K562 (cell line): Measurements from ENCODE around the gene ELF3. TPM values are rescaled to one million over a fixed set of nuclear protein-coding genes. Genes with fewer than 3 reads are reported as not detected.

Source experiments
- BCLAF1 ChIP-seq, 2 experiments: fragments of 450-650 bp in 1 of 2; IDR thresholded peaks; 2 replicates each; pipeline ENCODE4 v1.6.1; 2011 to 2017; ENCODE audit warnings: low read depth in 2 of 2, antibody characterized with exemption in 1 of 2, borderline replicate concordance in 1 of 2, low read length in 1 of 2, mild to moderate bottlenecking in 1 of 2, mixed read lengths in 1 of 2; ENCODE audit not compliant: control insufficient read depth in 1 of 2
- E2F1 ChIP-seq: sonication (generic); formaldehyde crosslinking; IDR thresholded peaks from 2 replicates; pipeline ENCODE4 v1.8.1; 2023; ENCODE audit warnings: mild to moderate bottlenecking, missing genetic modification reagents, moderate library complexity
- EHMT2 ChIP-seq: fragments of 450-650 bp; IDR thresholded peaks from 2 replicates; pipeline ENCODE4 v1.6.1; 2018; ENCODE audit warnings: antibody characterized with exemption
- FUS ChIP-seq: fragments of 200-400 bp; formaldehyde crosslinking; optimal IDR thresholded peaks from 2 replicates; pipeline ENCODE3; 2017; ENCODE audit warnings: low read depth, low read length
- HMBOX1 ChIP-seq: sonication (generic); IDR thresholded peaks from 2 replicates; pipeline ENCODE4 v1.6.1; 2016
- HMG20B ChIP-seq: fragments of 250-450 bp; sonication (Bioruptor Pico); IDR thresholded peaks from 2 replicates; pipeline ENCODE4 v1.5.0; 2021; ENCODE audit warnings: mild to moderate bottlenecking
- MED1 ChIP-seq: sonication (generic); formaldehyde crosslinking; IDR thresholded peaks from 2 replicates; pipeline ENCODE4 v1.8.1; 2023; ENCODE audit warnings: missing genetic modification reagents, borderline replicate concordance
- POLR2AphosphoS2 ChIP-seq: IDR thresholded peaks from 2 replicates; pipeline ENCODE4 v1.6.1; 2012; ENCODE audit warnings: low read length, improper control_type of control experiment
- POLR2AphosphoS5 ChIP-seq: IDR thresholded peaks from 2 replicates; pipeline ENCODE4 v1.6.1; 2011; ENCODE audit warnings: mild to moderate bottlenecking, low read depth, low read length, moderate library complexity; ENCODE audit not compliant: control insufficient read depth, insufficient read depth
- RAD21 ChIP-seq, 2 experiments: fragments of 250-450 bp in 1 of 2; fragments of 450-650 bp in 1 of 2; sonication (Bioruptor Pico) in 1 of 2; formaldehyde crosslinking in 1 of 2; IDR thresholded peaks in 1 of 2; conservative IDR thresholded peaks in 1 of 2; 2 replicates each; pipeline versions ENCODE4 v1.4.0 to v1.8.0; 2020 to 2022; ENCODE audit warnings: mild to moderate bottlenecking in 2 of 2, moderate library complexity in 1 of 2
- SUPT5H ChIP-seq: fragments of 450-650 bp; IDR thresholded peaks from 2 replicates; pipeline ENCODE4 v1.6.1; 2016
- TFAP4 ChIP-seq: sonication (generic); formaldehyde crosslinking; IDR thresholded peaks from 2 replicates; pipeline ENCODE4 v1.8.0; 2022; ENCODE audit warnings: missing genetic modification reagents, mild to moderate bottlenecking, moderate library complexity, borderline replicate concordance
- ZNF785 ChIP-seq: fragments of 250-450 bp; sonication (Bioruptor Pico); IDR thresholded peaks from 2 replicates; pipeline ENCODE4 v1.4.0; 2020; ENCODE audit warnings: mild to moderate bottlenecking
- polyA plus RNA-seq, 8 experiments: library from polyadenylated mRNA; depleted of rRNA in 4 of 8; stranded (reverse) in 5 of 8; unstranded in 3 of 8; fragments of >200 nt; fragmentation: Nextera tagmentation in 2 of 8; fragmentation: Illumina TruSeq in 1 of 8; extraction: Ambion mirVana in 2 of 8; extraction: Trizol in 1 of 8; gene quantifications; 2 replicates each; pipeline versions ENCODE4 v1.2.1 to v1.2.3, GENCODE V29; 2011 to 2014; ENCODE audit warnings: inconsistent platforms in 1 of 8, missing spikeins in 1 of 8
- total RNA-seq, 7 experiments: library from RNA; depleted of rRNA in 6 of 7; stranded (reverse); fragments of >200 nt in 6 of 7; fragmentation: Illumina TruSeq in 2 of 7; extraction: Trizol in 2 of 7; gene quantifications; 2 replicates each; pipeline versions ENCODE4 v1.2.1 to v1.2.3, GENCODE V29; 2011 to 2021; ENCODE audit warnings: low replicate concordance in 1 of 7

The ELF3 gene
- total and polyA plus RNA-seq, 9 of the 15 experiments (the other 6 are each of a cell fraction or from before 2014, with no cell fraction given), result 0.03 to 1.2 (median 0.07) TPM; not detected in 4

GRCh38 chr1:202007805-202008489 lies 2.4 kb upstream of the ELF3 start (continued):
- TF ChIP-seq BCLAF1 (IDR thresholded peaks at IDR 0.05; ENCODE audit: borderline replicate concordance in 1 of 2, control insufficient read depth in 1 of 2, low read depth in 2 of 2, low read length in 1 of 2) (no peak), FUS (no peak), MED1 (CRISPR knock-in tag) (no peak), POLR2AphosphoS2 (no peak), HMBOX1 (no peak), SUPT5H (no peak), POLR2AphosphoS5 (peak; percentile 52; the same call in 1 of the 2 replicates), RAD21 (CRISPR knock-in tag; conservative IDR thresholded peaks at IDR 0.05 in 1 of 2, IDR thresholded peaks at IDR 0.05 in 1 of 2) (no peak), ZNF785 (CRISPR knock-in tag) (no peak), E2F1 (no peak), TFAP4 (peak; percentile 52; the same call in 1 of the 2 replicates), HMG20B (CRISPR knock-in tag) (no peak), EHMT2 (0 out of 2 replicates have a peak, but pooled peaks have one; percentile 28)
